ENCODE results near the gene SOX10.

- TF ChIP-seq, protein P1, sequence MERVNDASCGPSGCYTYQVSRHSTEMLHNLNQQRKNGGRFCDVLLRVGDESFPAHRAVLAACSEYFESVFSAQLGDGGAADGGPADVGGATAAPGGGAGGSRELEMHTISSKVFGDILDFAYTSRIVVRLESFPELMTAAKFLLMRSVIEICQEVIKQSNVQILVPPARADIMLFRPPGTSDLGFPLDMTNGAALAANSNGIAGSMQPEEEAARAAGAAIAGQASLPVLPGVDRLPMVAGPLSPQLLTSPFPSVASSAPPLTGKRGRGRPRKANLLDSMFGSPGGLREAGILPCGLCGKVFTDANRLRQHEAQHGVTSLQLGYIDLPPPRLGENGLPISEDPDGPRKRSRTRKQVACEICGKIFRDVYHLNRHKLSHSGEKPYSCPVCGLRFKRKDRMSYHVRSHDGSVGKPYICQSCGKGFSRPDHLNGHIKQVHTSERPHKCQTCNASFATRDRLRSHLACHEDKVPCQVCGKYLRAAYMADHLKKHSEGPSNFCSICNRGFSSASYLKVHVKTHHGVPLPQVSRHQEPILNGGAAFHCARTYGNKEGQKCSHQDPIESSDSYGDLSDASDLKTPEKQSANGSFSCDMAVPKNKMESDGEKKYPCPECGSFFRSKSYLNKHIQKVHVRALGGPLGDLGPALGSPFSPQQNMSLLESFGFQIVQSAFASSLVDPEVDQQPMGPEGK (CRISPR knock-in tag; IDR thresholded peaks at IDR 0.05), result no peak
- TF ChIP-seq PHB2 (IDR thresholded peaks at IDR 0.05; ENCODE audit: partially characterized antibody) (no peak), EP300 (IDR thresholded peaks at IDR 0.05; ENCODE audit: low read depth in 2 of 2, low read length in 2 of 2) (no peak), EP300 (CRISPR knock-in tag; IDR thresholded peaks at IDR 0.05; ENCODE audit: borderline replicate concordance) (no peak)
- TF ChIP-seq, protein P2, sequence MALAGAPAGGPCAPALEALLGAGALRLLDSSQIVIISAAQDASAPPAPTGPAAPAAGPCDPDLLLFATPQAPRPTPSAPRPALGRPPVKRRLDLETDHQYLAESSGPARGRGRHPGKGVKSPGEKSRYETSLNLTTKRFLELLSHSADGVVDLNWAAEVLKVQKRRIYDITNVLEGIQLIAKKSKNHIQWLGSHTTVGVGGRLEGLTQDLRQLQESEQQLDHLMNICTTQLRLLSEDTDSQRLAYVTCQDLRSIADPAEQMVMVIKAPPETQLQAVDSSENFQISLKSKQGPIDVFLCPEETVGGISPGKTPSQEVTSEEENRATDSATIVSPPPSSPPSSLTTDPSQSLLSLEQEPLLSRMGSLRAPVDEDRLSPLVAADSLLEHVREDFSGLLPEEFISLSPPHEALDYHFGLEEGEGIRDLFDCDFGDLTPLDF (CRISPR knock-in tag; IDR thresholded peaks at IDR 0.05), result no peak
- TF ChIP-seq, protein P3, sequence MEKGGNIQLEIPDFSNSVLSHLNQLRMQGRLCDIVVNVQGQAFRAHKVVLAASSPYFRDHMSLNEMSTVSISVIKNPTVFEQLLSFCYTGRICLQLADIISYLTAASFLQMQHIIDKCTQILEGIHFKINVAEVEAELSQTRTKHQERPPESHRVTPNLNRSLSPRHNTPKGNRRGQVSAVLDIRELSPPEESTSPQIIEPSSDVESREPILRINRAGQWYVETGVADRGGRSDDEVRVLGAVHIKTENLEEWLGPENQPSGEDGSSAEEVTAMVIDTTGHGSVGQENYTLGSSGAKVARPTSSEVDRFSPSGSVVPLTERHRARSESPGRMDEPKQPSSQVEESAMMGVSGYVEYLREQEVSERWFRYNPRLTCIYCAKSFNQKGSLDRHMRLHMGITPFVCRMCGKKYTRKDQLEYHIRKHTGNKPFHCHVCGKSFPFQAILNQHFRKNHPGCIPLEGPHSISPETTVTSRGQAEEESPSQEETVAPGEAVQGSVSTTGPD (CRISPR knock-in tag; IDR thresholded peaks at IDR 0.05), result no peak
Observed at GRCh38 chr22:38026130-38027111, 42.1 kb upstream of the SOX10 start.

Measured in HepG2 (cell line).